HL-60 (cell line): ENCODE measurements around the gene ADIRF.

Experiments
- DNase-seq, 2 experiments: peaks; one replicate each; pipeline ENCODE4 v3.0.0-alpha.2; 2010 to 2020; ENCODE audit warnings: low read depth in 1 of 2, low spot score in 1 of 2
- H3K27ac ChIP-seq: fragments of 250-450 bp; sonication (Bioruptor Pico); replicated peaks from 2 replicates; pipeline ENCODE4 v1.5.1; 2020; ENCODE audit warnings: mild to moderate bottlenecking, moderate library complexity
- H3K27me3 ChIP-seq: fragments of 250-450 bp; sonication (Bioruptor Pico); 2 replicates; pipeline ENCODE4 v1.5.1; 2021; ENCODE audit warnings: mild to moderate bottlenecking, moderate library complexity; ENCODE audit not compliant: insufficient read depth, poor library complexity, severe bottlenecking
- H3K4me3 ChIP-seq: replicated peaks from 2 replicates; pipeline ENCODE4 v1.5.1; 2011; ENCODE audit warnings: mild to moderate bottlenecking, control low read depth, low read length; ENCODE audit not compliant: insufficient read depth
- CTCF ChIP-seq: IDR thresholded peaks from one replicate; pipeline ENCODE4 v1.5.1; 2011; ENCODE audit warnings: low read length, control low read depth, inconsistent platforms; ENCODE audit not compliant: insufficient read depth
- GABPA ChIP-seq: IDR thresholded peaks from 2 replicates; pipeline ENCODE4 v1.6.1; 2012; ENCODE audit warnings: low read depth
- POLR2AphosphoS5 ChIP-seq: IDR thresholded peaks from 2 replicates; pipeline ENCODE4 v1.6.1; 2012; ENCODE audit warnings: low read depth
- SPI1 ChIP-seq: IDR thresholded peaks from 2 replicates; pipeline ENCODE4 v1.6.1; 2012; ENCODE audit warnings: low read depth, mild to moderate bottlenecking, borderline replicate concordance
- TF ChIP-seq, protein P1 (sequence below): IDR thresholded peaks from 2 replicates; pipeline ENCODE4 v1.6.1; 2012; ENCODE audit warnings: low read depth; ENCODE audit not compliant: insufficient replicate concordance

Gene ADIRF

DNA sequence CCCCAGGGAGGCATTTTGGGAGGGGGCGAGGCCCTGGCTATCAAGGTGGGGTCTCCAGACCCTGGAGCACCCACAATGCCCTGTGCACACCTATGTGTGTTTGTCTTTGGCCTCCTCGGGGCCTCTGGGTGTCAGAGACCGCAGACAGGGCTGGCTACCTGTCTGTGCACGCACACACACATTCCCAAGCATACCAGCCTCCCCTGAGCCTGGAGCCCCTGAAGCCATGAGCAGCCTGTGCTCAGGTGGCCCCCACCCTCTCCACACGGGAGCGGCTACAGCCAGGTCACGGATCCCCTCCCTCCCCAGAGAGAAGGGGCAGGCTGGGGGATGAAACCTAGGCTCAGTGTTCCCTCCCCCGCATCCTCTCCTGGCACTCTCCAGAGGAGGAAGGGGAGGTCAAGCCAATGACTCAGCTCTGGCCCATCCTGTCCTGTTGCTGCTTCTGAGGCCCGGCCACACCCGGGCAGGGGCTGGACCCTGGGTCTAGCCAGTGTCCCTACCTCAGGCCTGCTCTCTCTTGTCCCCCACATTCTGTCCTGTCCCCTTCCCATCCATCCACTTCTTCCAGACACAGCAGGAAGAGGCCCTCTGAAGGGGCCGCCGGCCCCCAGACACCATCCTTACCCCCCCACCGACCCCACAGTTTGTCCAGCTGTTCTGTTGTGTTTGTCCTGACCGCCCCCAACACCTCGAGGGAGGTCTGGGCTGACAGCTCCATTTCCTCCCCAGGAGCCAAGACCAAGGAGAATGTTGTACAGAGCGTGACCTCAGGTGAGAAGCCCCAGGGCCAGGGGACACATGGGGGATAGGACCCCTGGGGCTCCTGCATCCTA is 9.2 kb upstream of the ADIRF start:
- no peak for TF ChIP-seq POLR2AphosphoS5
- no peak for TF ChIP-seq GABPA
- TF ChIP-seq, protein P1, sequence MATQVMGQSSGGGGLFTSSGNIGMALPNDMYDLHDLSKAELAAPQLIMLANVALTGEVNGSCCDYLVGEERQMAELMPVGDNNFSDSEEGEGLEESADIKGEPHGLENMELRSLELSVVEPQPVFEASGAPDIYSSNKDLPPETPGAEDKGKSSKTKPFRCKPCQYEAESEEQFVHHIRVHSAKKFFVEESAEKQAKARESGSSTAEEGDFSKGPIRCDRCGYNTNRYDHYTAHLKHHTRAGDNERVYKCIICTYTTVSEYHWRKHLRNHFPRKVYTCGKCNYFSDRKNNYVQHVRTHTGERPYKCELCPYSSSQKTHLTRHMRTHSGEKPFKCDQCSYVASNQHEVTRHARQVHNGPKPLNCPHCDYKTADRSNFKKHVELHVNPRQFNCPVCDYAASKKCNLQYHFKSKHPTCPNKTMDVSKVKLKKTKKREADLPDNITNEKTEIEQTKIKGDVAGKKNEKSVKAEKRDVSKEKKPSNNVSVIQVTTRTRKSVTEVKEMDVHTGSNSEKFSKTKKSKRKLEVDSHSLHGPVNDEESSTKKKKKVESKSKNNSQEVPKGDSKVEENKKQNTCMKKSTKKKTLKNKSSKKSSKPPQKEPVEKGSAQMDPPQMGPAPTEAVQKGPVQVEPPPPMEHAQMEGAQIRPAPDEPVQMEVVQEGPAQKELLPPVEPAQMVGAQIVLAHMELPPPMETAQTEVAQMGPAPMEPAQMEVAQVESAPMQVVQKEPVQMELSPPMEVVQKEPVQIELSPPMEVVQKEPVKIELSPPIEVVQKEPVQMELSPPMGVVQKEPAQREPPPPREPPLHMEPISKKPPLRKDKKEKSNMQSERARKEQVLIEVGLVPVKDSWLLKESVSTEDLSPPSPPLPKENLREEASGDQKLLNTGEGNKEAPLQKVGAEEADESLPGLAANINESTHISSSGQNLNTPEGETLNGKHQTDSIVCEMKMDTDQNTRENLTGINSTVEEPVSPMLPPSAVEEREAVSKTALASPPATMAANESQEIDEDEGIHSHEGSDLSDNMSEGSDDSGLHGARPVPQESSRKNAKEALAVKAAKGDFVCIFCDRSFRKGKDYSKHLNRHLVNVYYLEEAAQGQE, result no peak
- no peak for TF ChIP-seq CTCF
- no peak for TF ChIP-seq SPI1
- Histone ChIP-seq H3K4me3 (no peak overlapping the region), H3K27ac (no peak overlapping the region), H3K27me3 (no peaks in the 10 kb centered on the region)
- DNase-seq, result no peak

- Histone ChIP-seq H3K4me3 (no peak overlapping the region), H3K27ac (no peak overlapping the region), H3K27me3 (no peaks in the 10 kb centered on the region)
- TF ChIP-seq CTCF, result no peak
- no peak for TF ChIP-seq POLR2AphosphoS5
- no peak for TF ChIP-seq GABPA
- no peak for TF ChIP-seq SPI1
- TF ChIP-seq, protein P1, result no peak
- DNase-seq, result no peak
Observed at GRCh38 chr10:86959737-86960002, 8.6 kb upstream of the ADIRF start.

GRCh38 chr10:86960003-86960862 is 8.0 kb upstream of the ADIRF start:
- Histone ChIP-seq H3K27me3 (no peaks in the 10 kb centered on the region), H3K4me3 (no peak overlapping the region), H3K27ac (no peak overlapping the region)
- peak; percentile 34 to 67 for DNase-seq
- TF ChIP-seq GABPA (no peak), CTCF (peak; percentile 91)
